NB4 (cell line): ENCODE data around the gene SLC22A13.

Source experiments
- DNase-seq: peaks from one replicate; pipeline ENCODE4 v3.0.0; 2010; ENCODE audit warnings: low read depth
- H3K4me3 ChIP-seq: one replicate; pipeline ENCODE4 v1.5.1; 2011; ENCODE audit warnings: mild to moderate bottlenecking, low read depth, low read length, moderate library complexity
- CTCF ChIP-seq: IDR thresholded peaks from one replicate; pipeline ENCODE4 v1.5.1; 2012; ENCODE audit warnings: low read depth, low read length
- MYC ChIP-seq: IDR thresholded peaks from 2 replicates; pipeline ENCODE4 v1.6.1; 2011; ENCODE audit warnings: low read depth, low read length
- POLR2A ChIP-seq: IDR thresholded peaks from 2 replicates; pipeline ENCODE4 v1.6.1; 2011; ENCODE audit warnings: mild to moderate bottlenecking; ENCODE audit not compliant: insufficient read length; ENCODE audit errors: extremely low read depth
- TF ChIP-seq, protein P1 (sequence below): IDR thresholded peaks from 2 replicates; pipeline ENCODE4 v1.6.1; 2011; ENCODE audit warnings: low read depth, low read length

SLC22A13 gene

GRCh38 chr3:38323060-38323459 is 57.4 kb downstream of the SLC22A13 start:
- DNase-seq = no peak
- TF ChIP-seq, protein P1, sequence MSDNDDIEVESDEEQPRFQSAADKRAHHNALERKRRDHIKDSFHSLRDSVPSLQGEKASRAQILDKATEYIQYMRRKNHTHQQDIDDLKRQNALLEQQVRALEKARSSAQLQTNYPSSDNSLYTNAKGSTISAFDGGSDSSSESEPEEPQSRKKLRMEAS = no peak
- no peak for TF ChIP-seq MYC
- no peak for TF ChIP-seq CTCF
- no peak for TF ChIP-seq POLR2A
- no peak overlapping the region for H3K4me3 ChIP-seq

GRCh38 chr3:38325256-38325655 is 59.6 kb downstream of the SLC22A13 start:
- TF ChIP-seq CTCF = no peak
- no peak for TF ChIP-seq MYC
- no peak for TF ChIP-seq POLR2A
- TF ChIP-seq, protein P1 = no peak
- no peak for DNase-seq
- no peak overlapping the region for H3K4me3 ChIP-seq

- no peak for TF ChIP-seq CTCF
- no peak for TF ChIP-seq POLR2A
- no peak for TF ChIP-seq MYC
- TF ChIP-seq, protein P1 = no peak
- H3K4me3 ChIP-seq = no peak overlapping the region
- peak; percentile 65 for DNase-seq
Observed at GRCh38 chr3:38327335-38328009, 61.9 kb downstream of the SLC22A13 start.
